ENCODE data around the gene PDSS2. TPM values are rescaled to one million over a fixed set of nuclear protein-coding genes. Genes with fewer than 3 reads are reported as not detected.

Gene PDSS2
- total RNA-seq, 1 donor from 2014 or later = 7.9 TPM

GRCh38 chr6:107108201-107108890 lies 351.0 kb downstream of the PDSS2 start:
- Mint-ChIP-seq H3K27ac (ENCODE audit: unreplicated experiment) (no peak overlapping the region), H3K4me3 (ENCODE audit: unreplicated experiment) (no peak overlapping the region)

GRCh38 chr6:107107791-107108190 lies 351.6 kb downstream of the PDSS2 start:
- no peak for TF ChIP-seq CTCF (IDR thresholded peaks at IDR 0.05; ENCODE audit: unreplicated experiment)
- no peak for DNase-seq (ENCODE audit: low spot score)
- peaks cover under 1% of the 10 kb centered on the region for H3K27me3 Mint-ChIP-seq (ENCODE audit: unreplicated experiment)
- H3K27ac Mint-ChIP-seq (ENCODE audit: unreplicated experiment) = no peak overlapping the region
- no peaks in the 10 kb centered on the region for H3K36me3 Mint-ChIP-seq (ENCODE audit: low read depth, unreplicated experiment)
- no peaks in the 10 kb centered on the region for H3K9me3 Mint-ChIP-seq (ENCODE audit: unreplicated experiment)
- no peak overlapping the region for H3K4me3 Mint-ChIP-seq (ENCODE audit: unreplicated experiment)
- H3K4me1 Mint-ChIP-seq (ENCODE audit: unreplicated experiment) = peaks cover 11% of the 10 kb centered on the region

More at GRCh38 chr6:107108201-107108890, 351.0 kb downstream of the PDSS2 start:
- no peaks in the 10 kb centered on the region for H3K36me3 Mint-ChIP-seq (ENCODE audit: low read depth, unreplicated experiment)
- DNase-seq (ENCODE audit: low spot score) = no peak
- peaks cover 12% of the 10 kb centered on the region for H3K4me1 Mint-ChIP-seq (ENCODE audit: unreplicated experiment)
- TF ChIP-seq CTCF (IDR thresholded peaks at IDR 0.05; ENCODE audit: unreplicated experiment) = no peak
- H3K9me3 Mint-ChIP-seq (ENCODE audit: unreplicated experiment) = no peaks in the 10 kb centered on the region
- H3K27me3 Mint-ChIP-seq (ENCODE audit: unreplicated experiment) = peaks cover 2% of the 10 kb centered on the region

- Mint-ChIP-seq H3K4me1 (ENCODE audit: unreplicated experiment) (peaks cover 11% of the 10 kb centered on the region), H3K9me3 (ENCODE audit: unreplicated experiment) (no peaks in the 10 kb centered on the region)
Measured at GRCh38 chr6:107106165-107106564, 353.2 kb downstream of the PDSS2 start.

GRCh38 chr6:107105511-107106116 lies 353.8 kb downstream of the PDSS2 start:
- no peaks in the 10 kb centered on the region for H3K36me3 Mint-ChIP-seq (ENCODE audit: low read depth, unreplicated experiment)
- DNase-seq (ENCODE audit: low spot score) = peak; percentile 37
- H3K4me1 Mint-ChIP-seq (ENCODE audit: unreplicated experiment) = peaks cover 11% of the 10 kb centered on the region
- H3K27ac Mint-ChIP-seq (ENCODE audit: unreplicated experiment) = peak overlapping the region; percentile 78
- no peaks in the 10 kb centered on the region for H3K27me3 Mint-ChIP-seq (ENCODE audit: unreplicated experiment)
- H3K4me3 Mint-ChIP-seq (ENCODE audit: unreplicated experiment) = no peak overlapping the region
- no peak for TF ChIP-seq CTCF (IDR thresholded peaks at IDR 0.05; ENCODE audit: unreplicated experiment)
- no peaks in the 10 kb centered on the region for H3K9me3 Mint-ChIP-seq (ENCODE audit: unreplicated experiment)

More at GRCh38 chr6:107106165-107106564, 353.2 kb downstream of the PDSS2 start:
- peak; percentile 7 for DNase-seq (ENCODE audit: low spot score)
- H3K27ac Mint-ChIP-seq (ENCODE audit: unreplicated experiment) = no peak overlapping the region
- TF ChIP-seq CTCF (IDR thresholded peaks at IDR 0.05; ENCODE audit: unreplicated experiment) = no peak
- no peaks in the 10 kb centered on the region for H3K27me3 Mint-ChIP-seq (ENCODE audit: unreplicated experiment)
- H3K36me3 Mint-ChIP-seq (ENCODE audit: low read depth, unreplicated experiment) = no peaks in the 10 kb centered on the region
- no peak overlapping the region for H3K4me3 Mint-ChIP-seq (ENCODE audit: unreplicated experiment)

- Mint-ChIP-seq H3K27ac (ENCODE audit: unreplicated experiment) (no peak overlapping the region), H3K4me3 (ENCODE audit: unreplicated experiment) (no peak overlapping the region), H3K9me3 (ENCODE audit: unreplicated experiment) (no peaks in the 10 kb centered on the region), H3K4me1 (ENCODE audit: unreplicated experiment) (peaks cover 11% of the 10 kb centered on the region), H3K27me3 (ENCODE audit: unreplicated experiment) (no peaks in the 10 kb centered on the region), H3K36me3 (ENCODE audit: low read depth, unreplicated experiment) (no peaks in the 10 kb centered on the region)
- no peak for TF ChIP-seq CTCF (IDR thresholded peaks at IDR 0.05; ENCODE audit: unreplicated experiment)
- no peak for DNase-seq (ENCODE audit: low spot score)
Measured at GRCh38 chr6:107103082-107103481, 356.3 kb downstream of the PDSS2 start.
